Uterus (tissue), 2 donors: ENCODE measurements around the gene VMAC.

Source experiments
- POLR2A ChIP-seq, 2 donors: fragments of 450-650 bp; IDR thresholded peaks; one replicate each; pipeline ENCODE4 v1.6.1; 2016; ENCODE audit warnings: antibody characterized with exemption in 2 of 2, mild to moderate bottlenecking in 1 of 2, moderate library complexity in 1 of 2
- TF ChIP-seq, protein P1 (sequence below), 4 experiments: fragments of 200-600 bp in 2 of 4; fragments of 450-650 bp in 2 of 4; sonication (generic) in 2 of 4; IDR thresholded peaks; one replicate each; pipeline ENCODE4 v1.5.1; 2016 to 2019; ENCODE audit warnings: antibody characterized with exemption in 4 of 4, mild to moderate bottlenecking in 2 of 4, moderate library complexity in 1 of 4

DNA sequence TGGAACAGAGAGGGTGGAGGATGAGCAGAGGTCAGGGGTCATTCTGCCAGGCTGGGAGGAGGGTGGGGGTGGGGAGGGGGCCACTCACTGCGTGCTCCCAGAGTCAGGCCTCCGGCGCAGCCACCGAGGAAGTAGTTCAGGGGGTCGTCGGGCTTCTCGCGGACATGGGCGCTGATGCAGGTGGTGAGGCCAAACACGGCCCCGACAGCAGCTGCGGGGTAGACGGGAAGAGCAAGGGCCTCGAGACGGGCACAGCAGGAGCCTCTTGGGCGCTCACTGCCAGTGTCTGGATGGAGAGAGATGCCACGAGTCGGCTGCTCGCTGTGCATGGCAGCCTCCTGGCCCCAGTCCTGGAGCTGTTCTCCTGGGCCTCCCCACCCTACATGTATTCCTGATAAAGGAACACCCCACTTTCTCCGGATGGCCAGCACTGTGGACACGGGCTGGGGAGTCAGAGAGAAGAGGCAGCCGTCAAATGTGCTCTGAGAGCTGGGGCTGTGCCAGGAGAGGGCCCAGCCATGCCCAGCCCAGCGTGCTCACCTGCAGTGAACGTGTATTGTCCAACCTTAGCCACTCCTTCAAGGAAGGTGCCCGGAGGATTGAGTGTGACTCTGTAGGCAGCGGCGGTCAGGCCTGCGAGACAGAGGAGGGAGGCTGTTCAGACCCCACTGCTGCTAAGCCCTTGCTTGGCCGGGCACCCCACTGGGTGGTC is 8.2 kb upstream of the VMAC start:
- TF ChIP-seq, protein P1, sequence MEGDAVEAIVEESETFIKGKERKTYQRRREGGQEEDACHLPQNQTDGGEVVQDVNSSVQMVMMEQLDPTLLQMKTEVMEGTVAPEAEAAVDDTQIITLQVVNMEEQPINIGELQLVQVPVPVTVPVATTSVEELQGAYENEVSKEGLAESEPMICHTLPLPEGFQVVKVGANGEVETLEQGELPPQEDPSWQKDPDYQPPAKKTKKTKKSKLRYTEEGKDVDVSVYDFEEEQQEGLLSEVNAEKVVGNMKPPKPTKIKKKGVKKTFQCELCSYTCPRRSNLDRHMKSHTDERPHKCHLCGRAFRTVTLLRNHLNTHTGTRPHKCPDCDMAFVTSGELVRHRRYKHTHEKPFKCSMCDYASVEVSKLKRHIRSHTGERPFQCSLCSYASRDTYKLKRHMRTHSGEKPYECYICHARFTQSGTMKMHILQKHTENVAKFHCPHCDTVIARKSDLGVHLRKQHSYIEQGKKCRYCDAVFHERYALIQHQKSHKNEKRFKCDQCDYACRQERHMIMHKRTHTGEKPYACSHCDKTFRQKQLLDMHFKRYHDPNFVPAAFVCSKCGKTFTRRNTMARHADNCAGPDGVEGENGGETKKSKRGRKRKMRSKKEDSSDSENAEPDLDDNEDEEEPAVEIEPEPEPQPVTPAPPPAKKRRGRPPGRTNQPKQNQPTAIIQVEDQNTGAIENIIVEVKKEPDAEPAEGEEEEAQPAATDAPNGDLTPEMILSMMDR (IDR thresholded peaks at IDR 0.05) = no peak
- TF ChIP-seq POLR2A (IDR thresholded peaks at IDR 0.05) = no peak
